ENCODE results near the gene ADAMTS2. TPM values are rescaled to one million over a fixed set of nuclear protein-coding genes. Genes with fewer than 3 reads are reported as not detected.

Gene ADAMTS2
- total and polyA plus RNA-seq, 2 of the 4 experiments (the other 2 are of a cell fraction), result 19.0 to 58.8 TPM

DNA sequence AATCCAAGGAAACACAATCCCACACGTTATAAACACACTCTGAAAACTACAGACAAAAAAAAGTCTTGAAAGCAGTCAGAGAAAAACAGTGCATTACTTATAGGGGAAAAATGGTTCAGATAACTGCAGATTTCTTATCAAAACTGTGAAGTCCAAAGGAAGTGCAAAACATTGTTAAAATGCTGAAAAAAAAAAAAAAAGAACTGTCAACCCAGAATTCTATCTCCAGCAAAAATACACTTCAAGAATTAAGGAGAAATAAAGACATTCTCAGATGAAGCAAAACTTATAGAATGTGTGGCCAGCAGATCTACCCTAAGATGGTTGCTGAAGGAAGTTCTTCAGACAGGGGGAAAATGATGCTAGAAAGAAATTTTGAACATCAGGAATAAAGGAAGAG is 40.4 kb downstream of the ADAMTS2 start:
- BruUV-seq (replicated peaks), result no TSS peak
- Histone ChIP-seq H4K20me1 (ENCODE audit: insufficient read depth, low read length) (peaks cover 4% of the 10 kb centered on the region; the same call in 1 of the 2 replicates), H4K8ac (ENCODE audit: low read depth in 2 of 2, low read length in 2 of 2) (0 out of 4 replicates have a peak overlapping the region, but pooled peaks of 1 of the 2 experiments have one; percentile 27), H3K9me1 (ENCODE audit: insufficient read depth, low read length) (peaks cover 22% of the 10 kb centered on the region), H4K91ac (ENCODE audit: insufficient read depth, low read depth, low read length) (no peak overlapping the region), H3K4me3 (ENCODE audit: insufficient read depth, low read depth, low read length) (no peak overlapping the region), H3K56ac (ENCODE audit: extremely low read depth, insufficient read depth, low read length) (0 out of 2 replicates have a peak overlapping the region, but pooled peaks have one; percentile 47), H3K4me1 (ENCODE audit: control insufficient read depth, insufficient read depth, low read length) (peaks cover 29% of the 10 kb centered on the region), H3K23ac (ENCODE audit: low read depth, low read length) (no peak overlapping the region), H2AFZ (replicated peaks; ENCODE audit: low read length, poor library complexity) (no peak overlapping the region), H3K4ac (ENCODE audit: low read depth, low read length) (no peak overlapping the region; the same call in 1 of the 2 replicates), H2AK5ac (ENCODE audit: low read depth, low read length) (no peak overlapping the region), H2BK5ac (ENCODE audit: low read depth, low read length, poor library complexity, severe bottlenecking) (peak overlapping the region; percentile 86), H2BK20ac (ENCODE audit: low read depth, low read length) (no peak overlapping the region), H3K36me3 (ENCODE audit: control insufficient read depth, insufficient read depth, low read length) (no peaks in the 10 kb centered on the region), H3K14ac (replicated peaks; ENCODE audit: low read depth, low read length) (no peak overlapping the region), H3K79me1 (ENCODE audit: low read depth in 1 of 2, low read length in 2 of 2) (peaks cover 22 to 58% of the 10 kb centered on the region in 2 experiments), H3K9ac (ENCODE audit: low read depth, low read length) (no peak overlapping the region), H3K4me2 (ENCODE audit: low read depth, low read length) (peak overlapping the region; percentile 34; the same call in 1 of the 2 replicates), H2AK9ac (replicated peaks; ENCODE audit: low read depth, low read length, poor library complexity) (no peak overlapping the region), H3K27ac (ENCODE audit: insufficient read depth, low read length) (peak overlapping the region; percentile 41; the same call in 1 of the 2 replicates), H2BK15ac (ENCODE audit: low read depth, low read length) (no peak overlapping the region), H3K9me3 (ENCODE audit: control insufficient read depth, insufficient read depth, low read length) (no peaks in the 10 kb centered on the region; the same call in 1 of the 2 replicates), H3K18ac (ENCODE audit: low read depth, low read length) (peak overlapping the region; percentile 62; the same call in 1 of the 2 replicates), H4K5ac (ENCODE audit: low read depth, low read length) (no peak overlapping the region), H3K27me3 (ENCODE audit: control insufficient read depth, insufficient read depth, low read length) (no peaks in the 10 kb centered on the region), H2BK120ac (ENCODE audit: low read depth, low read length) (no peak overlapping the region)
- ATAC-seq (ENCODE audit: low read depth), result no peak
- in situ Hi-C loops (cut with MboI; ENCODE audit: low sequenced_read_pairs), result no loop called here
- TF ChIP-seq CHD1 (IDR thresholded peaks at IDR 0.05; ENCODE audit: low read depth, low read length), result no peak
- TF ChIP-seq, protein P1, sequence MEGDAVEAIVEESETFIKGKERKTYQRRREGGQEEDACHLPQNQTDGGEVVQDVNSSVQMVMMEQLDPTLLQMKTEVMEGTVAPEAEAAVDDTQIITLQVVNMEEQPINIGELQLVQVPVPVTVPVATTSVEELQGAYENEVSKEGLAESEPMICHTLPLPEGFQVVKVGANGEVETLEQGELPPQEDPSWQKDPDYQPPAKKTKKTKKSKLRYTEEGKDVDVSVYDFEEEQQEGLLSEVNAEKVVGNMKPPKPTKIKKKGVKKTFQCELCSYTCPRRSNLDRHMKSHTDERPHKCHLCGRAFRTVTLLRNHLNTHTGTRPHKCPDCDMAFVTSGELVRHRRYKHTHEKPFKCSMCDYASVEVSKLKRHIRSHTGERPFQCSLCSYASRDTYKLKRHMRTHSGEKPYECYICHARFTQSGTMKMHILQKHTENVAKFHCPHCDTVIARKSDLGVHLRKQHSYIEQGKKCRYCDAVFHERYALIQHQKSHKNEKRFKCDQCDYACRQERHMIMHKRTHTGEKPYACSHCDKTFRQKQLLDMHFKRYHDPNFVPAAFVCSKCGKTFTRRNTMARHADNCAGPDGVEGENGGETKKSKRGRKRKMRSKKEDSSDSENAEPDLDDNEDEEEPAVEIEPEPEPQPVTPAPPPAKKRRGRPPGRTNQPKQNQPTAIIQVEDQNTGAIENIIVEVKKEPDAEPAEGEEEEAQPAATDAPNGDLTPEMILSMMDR (conservative IDR thresholded peaks at IDR 0.05; ENCODE audit: low read depth, low read length), result no peak
- TF ChIP-seq NFE2L2 (IDR thresholded peaks at IDR 0.05; ENCODE audit: low read depth, low read length), result no peak
- POLR2A ChIA-PET (ENCODE audit: unreplicated experiment), result no interaction called here
- intact Hi-C loops (cut with micrococcal nuclease), result loop anchor here (1.0 to 10.0 kb wide), 3 partner anchors 29 to 250 kb away; partner anchors contain the start of gene RUFY1
- DNase-seq, result no peak
- CTCF ChIA-PET, result no interaction called here
- dilution Hi-C loops (cut with HindIII; ENCODE audit: low sequenced_read_pairs, unreplicated experiment), result no loop called here
- no CpG with 5 or more reads among the region's 1 CpG for WGBS, 2 experiments (ENCODE audit: extremely low coverage in 2 of 2, insufficient read length in 1 of 2)
